IMR-90 (cell line): Measurements from ENCODE around the gene TMEM120A. TPM values are rescaled to one million over a fixed set of nuclear protein-coding genes. Genes with fewer than 3 reads are reported as not detected.
A peak's percentile ranks its signal among the peaks of the same experiment; 100 is the strongest.

ENCODE experiments used
- ATAC-seq: fragments of 200-7000 bp; cut with Tn5 transposase; 2 replicates; pipeline ENCODE4 v1.9.1; 2020; ENCODE audit warnings: low read depth, mild to moderate bottlenecking, moderate library complexity
- BruUV-seq: library from RNA; stranded (reverse); fragments of 400-500 nt; replicated peaks from 2 replicates; lab custom pipeline; 2021; lab: Mats Ljungman, UMichigan
- CTCF ChIA-PET: fragments of 300-600 bp; formaldehyde crosslinking; extraction: SDS; loops from one replicate; lab custom pipeline; 2021; ENCODE audit warnings: antibody characterized with exemption; lab: Yijun Ruan, JAX
- POLR2A ChIA-PET: fragments of 300-600 bp; sonication (Branson Sonifier 250); formaldehyde crosslinking; loops from one replicate; lab custom pipeline; 2022; ENCODE audit warnings: antibody characterized with exemption; ENCODE audit not compliant: unreplicated experiment; lab: Charles Lee
- DNase-seq: peaks from one replicate; pipeline ENCODE4 v3.0.0; 2013
- H2AFZ ChIP-seq: replicated peaks from 2 replicates; pipeline ENCODE3; 2013; ENCODE audit warnings: low read length, mild to moderate bottlenecking; ENCODE audit not compliant: poor library complexity
- H2AK5ac ChIP-seq: 2 replicates; pipeline ENCODE4 v1.6.1; 2013; ENCODE audit warnings: low read depth, low read length, inconsistent platforms
- H2AK9ac ChIP-seq: replicated peaks from 2 replicates; pipeline ENCODE3; 2013; ENCODE audit warnings: mild to moderate bottlenecking, low read depth, low read length, moderate library complexity; ENCODE audit not compliant: poor library complexity
- H2BK120ac ChIP-seq: 2 replicates; pipeline ENCODE4 v1.6.1; 2013; ENCODE audit warnings: low read depth, low read length, inconsistent platforms
- H2BK15ac ChIP-seq: 3 replicates; pipeline ENCODE4 v1.6.1; 2013; ENCODE audit warnings: low read depth, low read length, inconsistent platforms
- H2BK20ac ChIP-seq: 2 replicates; pipeline ENCODE4 v1.6.1; 2013; ENCODE audit warnings: low read depth, mild to moderate bottlenecking, inconsistent platforms, low read length, moderate library complexity
- H2BK5ac ChIP-seq: 2 replicates; pipeline ENCODE4 v1.6.1; 2013; ENCODE audit warnings: mild to moderate bottlenecking, low read depth, low read length, inconsistent platforms; ENCODE audit not compliant: poor library complexity, severe bottlenecking
- H3K14ac ChIP-seq: replicated peaks from 2 replicates; pipeline ENCODE4 v1.6.1; 2013; ENCODE audit warnings: low read depth, low read length, inconsistent platforms
- H3K18ac ChIP-seq: 2 replicates; pipeline ENCODE4 v1.6.1; 2013; ENCODE audit warnings: low read depth, low read length, control low read depth
- H3K23ac ChIP-seq: 2 replicates; pipeline ENCODE4 v1.6.1; 2013; ENCODE audit warnings: low read depth, low read length, inconsistent platforms
- H3K27ac ChIP-seq: 2 replicates; pipeline ENCODE4 v1.5.1; 2013; ENCODE audit warnings: mild to moderate bottlenecking, control low read depth, low read length; ENCODE audit not compliant: insufficient read depth
- H3K27me3 ChIP-seq: 2 replicates; pipeline ENCODE4 v1.6.1; 2013; ENCODE audit warnings: low read length; ENCODE audit not compliant: control insufficient read depth, insufficient read depth
- H3K36me3 ChIP-seq: 2 replicates; pipeline ENCODE4 v1.6.1; 2013; ENCODE audit warnings: low read length, mixed read lengths; ENCODE audit not compliant: control insufficient read depth, insufficient read depth
- H3K4ac ChIP-seq: 2 replicates; pipeline ENCODE4 v1.6.1; 2013; ENCODE audit warnings: low read depth, low read length, inconsistent platforms
- H3K4me1 ChIP-seq: 2 replicates; pipeline ENCODE4 v1.6.1; 2013; ENCODE audit warnings: low read length, mixed read lengths; ENCODE audit not compliant: control insufficient read depth, insufficient read depth
- H3K4me2 ChIP-seq: 2 replicates; pipeline ENCODE4 v1.6.1; 2013; ENCODE audit warnings: low read depth, mild to moderate bottlenecking, control low read depth, low read length, moderate library complexity
- H3K4me3 ChIP-seq: 2 replicates; pipeline ENCODE4 v1.5.1; 2013; ENCODE audit warnings: low read depth, mild to moderate bottlenecking, control low read depth, low read length, moderate library complexity; ENCODE audit not compliant: insufficient read depth
- H3K56ac ChIP-seq: 2 replicates; pipeline ENCODE4 v1.6.1; 2013; ENCODE audit warnings: low read length, inconsistent platforms; ENCODE audit not compliant: insufficient read depth; ENCODE audit errors: extremely low read depth
- H3K79me1 ChIP-seq, 2 experiments: 2 replicates each; pipeline ENCODE4 v1.6.1; 2013; ENCODE audit warnings: low read length in 2 of 2, inconsistent platforms in 1 of 2, low read depth in 1 of 2
- H3K9ac ChIP-seq: 2 replicates; pipeline ENCODE4 v1.6.1; 2013; ENCODE audit warnings: low read depth, low read length, control low read depth
- H3K9me1 ChIP-seq: 2 replicates; pipeline ENCODE4 v1.6.1; 2013; ENCODE audit warnings: low read length, inconsistent platforms; ENCODE audit not compliant: insufficient read depth
- H3K9me3 ChIP-seq: 2 replicates; pipeline ENCODE4 v1.6.1; 2013; ENCODE audit warnings: low read length; ENCODE audit not compliant: control insufficient read depth, insufficient read depth
- H4K20me1 ChIP-seq: 2 replicates; pipeline ENCODE4 v1.6.1; 2013; ENCODE audit warnings: low read length, inconsistent platforms; ENCODE audit not compliant: insufficient read depth
- H4K5ac ChIP-seq: 2 replicates; pipeline ENCODE4 v1.6.1; 2013; ENCODE audit warnings: mild to moderate bottlenecking, low read depth, low read length, control low read depth
- H4K8ac ChIP-seq, 2 experiments: 2 replicates each; pipeline ENCODE4 v1.6.1; 2013; ENCODE audit warnings: low read depth in 2 of 2, low read length in 2 of 2, control low read depth in 1 of 2, inconsistent platforms in 1 of 2
- H4K91ac ChIP-seq: 2 replicates; pipeline ENCODE4 v1.6.1; 2013; ENCODE audit warnings: low read depth, low read length, inconsistent platforms; ENCODE audit not compliant: insufficient read depth
- CHD1 ChIP-seq: IDR thresholded peaks from 2 replicates; pipeline ENCODE4 v1.6.1; 2012; ENCODE audit warnings: low read depth, low read length, improper control_type of control experiment
- FOS ChIP-seq: fragments of 150-350 bp; IDR thresholded peaks from 2 replicates; pipeline ENCODE4 v1.6.1; 2016; ENCODE audit warnings: low read depth, low read length
- MAFK ChIP-seq: IDR thresholded peaks from 2 replicates; pipeline ENCODE4 v1.6.1; 2012; ENCODE audit warnings: low read depth, low read length, improper control_type of control experiment
- MAZ ChIP-seq: IDR thresholded peaks from 2 replicates; pipeline ENCODE4 v1.6.1; 2012; ENCODE audit warnings: low read depth, mild to moderate bottlenecking, low read length, improper control_type of control experiment, moderate library complexity, borderline replicate concordance
- NFE2L2 ChIP-seq: fragments of 150-350 bp; IDR thresholded peaks from 2 replicates; pipeline ENCODE4 v1.6.1; 2016; ENCODE audit warnings: low read depth, mild to moderate bottlenecking, low read length
- POLR2A ChIP-seq: IDR thresholded peaks from 2 replicates; pipeline ENCODE4 v1.6.1; 2012; ENCODE audit warnings: mild to moderate bottlenecking, low read depth, low read length
- RAD21 ChIP-seq: IDR thresholded peaks from 2 replicates; pipeline ENCODE4 v1.6.1; 2012; ENCODE audit warnings: low read length, improper control_type of control experiment
- RCOR1 ChIP-seq: IDR thresholded peaks from 2 replicates; pipeline ENCODE4 v1.6.1; 2012; ENCODE audit warnings: mild to moderate bottlenecking, low read length, improper control_type of control experiment; ENCODE audit not compliant: insufficient replicate concordance
- RFX5 ChIP-seq: IDR thresholded peaks from 2 replicates; pipeline ENCODE4 v1.8.0; 2012; ENCODE audit warnings: low read depth, mild to moderate bottlenecking, low read length, moderate library complexity
- WGBS, 2 experiments: methylation state at CpG; one replicate each; pipeline versions ENCODE4 v1.1.5 to v1.1.7; 2013; ENCODE audit warnings: missing lambda C conversion rate in 2 of 2; ENCODE audit not compliant: insufficient read length in 1 of 2; ENCODE audit errors: extremely low coverage in 2 of 2; 5-methylcytosine and 5-hydroxymethylcytosine counted together
- dilution Hi-C: fragments of 300-500 bp; cut with HindIII; formaldehyde crosslinking; loops from one replicate; pipeline ENCODE4 v1.14.3; 2018; ENCODE audit warnings: low sequenced_read_pairs; ENCODE audit not compliant: unreplicated experiment
- in situ Hi-C: fragments of 300-500 bp; cut with MboI; formaldehyde crosslinking; loops from 3 replicates; pipeline ENCODE4 v1.14.3; 2019; ENCODE audit warnings: low sequenced_read_pairs, inconsistent platforms, mixed read lengths
- intact Hi-C: fragments of 100-400 bp; cut with micrococcal nuclease; formaldehyde crosslinking; loops from 2 replicates; pipeline ENCODE4 v1.10.0; 2022
- polyA plus RNA-seq, 3 experiments: library from polyadenylated mRNA; depleted of rRNA; stranded (reverse); fragments of >200 nt; gene quantifications; 2 replicates each; pipeline ENCODE4 v1.2.3, GENCODE V29; 2012; ENCODE audit warnings: low replicate concordance in 1 of 3
- total RNA-seq: library from RNA; depleted of rRNA; stranded (reverse); fragments of >200 nt; gene quantifications from 2 replicates; pipeline ENCODE4 v1.2.3, GENCODE V29; 2012
- TF ChIP-seq, protein P1 (sequence below): conservative IDR thresholded peaks from 2 replicates; pipeline ENCODE4 v1.5.1; 2012; ENCODE audit warnings: mild to moderate bottlenecking, low read depth, low read length, improper control_type of control experiment
- TF ChIP-seq, protein P2 (sequence below): fragments of 150-350 bp; IDR thresholded peaks from 2 replicates; pipeline ENCODE4 v1.6.1; 2017; ENCODE audit warnings: mild to moderate bottlenecking, antibody characterized with exemption, low read length, low read depth

Gene TMEM120A
- total and polyA plus RNA-seq, 2 of the 4 experiments (the other 2 are of a cell fraction), result 32.1 to 39.3 TPM

DNA sequence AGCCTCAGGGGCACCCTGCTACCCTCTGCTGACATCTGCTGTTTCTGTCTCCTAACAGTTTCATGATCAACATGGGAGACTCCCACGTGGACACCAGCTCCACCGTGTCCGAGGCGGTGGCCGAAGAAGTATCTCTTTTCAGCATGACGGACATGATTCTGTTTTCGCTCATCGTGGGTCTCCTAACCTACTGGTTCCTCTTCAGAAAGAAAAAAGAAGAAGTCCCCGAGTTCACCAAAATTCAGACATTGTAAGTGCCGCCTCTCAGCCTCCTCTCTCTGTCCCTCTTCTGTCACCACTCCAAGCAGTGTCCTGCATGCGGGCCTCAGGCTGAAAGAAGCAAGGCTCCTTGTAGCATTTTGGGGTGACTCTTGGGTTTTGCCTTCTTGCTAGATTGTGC, 40.5 kb downstream of the TMEM120A start:
- Histone ChIP-seq H3K27me3 (no peaks in the 10 kb centered on the region), H2AK5ac (peak overlapping the region; percentile 57; the same call in 1 of the 2 replicates), H3K14ac (no peak overlapping the region), H2BK20ac (no peak overlapping the region), H2AK9ac (no peak overlapping the region), H3K27ac (no peak overlapping the region), H2BK120ac (no peak overlapping the region), H3K9me3 (no peaks in the 10 kb centered on the region), H3K4me1 (peaks cover 15% of the 10 kb centered on the region), H3K79me1 (peaks cover 0 to 45% of the 10 kb centered on the region in 2 experiments; a peak in 2 of 4 replicates), H3K9me1 (peaks cover 16% of the 10 kb centered on the region), H2BK5ac (no peak overlapping the region), H3K4me3 (no peak overlapping the region), H4K5ac (no peak overlapping the region), H2BK15ac (no peak overlapping the region), H4K8ac (no peak overlapping the region), H3K18ac (no peak overlapping the region), H4K91ac (no peak overlapping the region), H3K9ac (no peak overlapping the region), H3K36me3 (peaks cover 30% of the 10 kb centered on the region), H4K20me1 (no peaks in the 10 kb centered on the region), H3K4me2 (no peak overlapping the region), H3K23ac (no peak overlapping the region), H2AFZ (no peak overlapping the region), H3K4ac (no peak overlapping the region), H3K56ac (no peak overlapping the region)
- in situ Hi-C loops (no loop called here), intact Hi-C loops (no loop called here), dilution Hi-C loops (no loop called here)
- TF ChIP-seq RFX5, result no peak
- TF ChIP-seq POLR2A, result no peak
- no peak for TF ChIP-seq RCOR1
- no peak for TF ChIP-seq FOS
- no peak for TF ChIP-seq NFE2L2
- TF ChIP-seq MAZ, result no peak
- TF ChIP-seq, protein P1, sequence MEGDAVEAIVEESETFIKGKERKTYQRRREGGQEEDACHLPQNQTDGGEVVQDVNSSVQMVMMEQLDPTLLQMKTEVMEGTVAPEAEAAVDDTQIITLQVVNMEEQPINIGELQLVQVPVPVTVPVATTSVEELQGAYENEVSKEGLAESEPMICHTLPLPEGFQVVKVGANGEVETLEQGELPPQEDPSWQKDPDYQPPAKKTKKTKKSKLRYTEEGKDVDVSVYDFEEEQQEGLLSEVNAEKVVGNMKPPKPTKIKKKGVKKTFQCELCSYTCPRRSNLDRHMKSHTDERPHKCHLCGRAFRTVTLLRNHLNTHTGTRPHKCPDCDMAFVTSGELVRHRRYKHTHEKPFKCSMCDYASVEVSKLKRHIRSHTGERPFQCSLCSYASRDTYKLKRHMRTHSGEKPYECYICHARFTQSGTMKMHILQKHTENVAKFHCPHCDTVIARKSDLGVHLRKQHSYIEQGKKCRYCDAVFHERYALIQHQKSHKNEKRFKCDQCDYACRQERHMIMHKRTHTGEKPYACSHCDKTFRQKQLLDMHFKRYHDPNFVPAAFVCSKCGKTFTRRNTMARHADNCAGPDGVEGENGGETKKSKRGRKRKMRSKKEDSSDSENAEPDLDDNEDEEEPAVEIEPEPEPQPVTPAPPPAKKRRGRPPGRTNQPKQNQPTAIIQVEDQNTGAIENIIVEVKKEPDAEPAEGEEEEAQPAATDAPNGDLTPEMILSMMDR, result no peak
- TF ChIP-seq CHD1, result no peak
- TF ChIP-seq RAD21, result no peak
- TF ChIP-seq, protein P2, sequence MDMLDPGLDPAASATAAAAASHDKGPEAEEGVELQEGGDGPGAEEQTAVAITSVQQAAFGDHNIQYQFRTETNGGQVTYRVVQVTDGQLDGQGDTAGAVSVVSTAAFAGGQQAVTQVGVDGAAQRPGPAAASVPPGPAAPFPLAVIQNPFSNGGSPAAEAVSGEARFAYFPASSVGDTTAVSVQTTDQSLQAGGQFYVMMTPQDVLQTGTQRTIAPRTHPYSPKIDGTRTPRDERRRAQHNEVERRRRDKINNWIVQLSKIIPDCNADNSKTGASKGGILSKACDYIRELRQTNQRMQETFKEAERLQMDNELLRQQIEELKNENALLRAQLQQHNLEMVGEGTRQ, result no peak
- no peak for TF ChIP-seq MAFK
- ATAC-seq (no peak), DNase-seq (no peak)
- CTCF ChIA-PET, result no interaction called here
- BruUV-seq, result no TSS peak
- 96% methylated on average over 8 of the region's 11 CpGs; no CpG with 5 or more reads in 1 of the 2 experiments for WGBS, 2 experiments
- POLR2A ChIA-PET, result no interaction called here
